Left colon (tissue), 2 donors: ENCODE data around the gene FTCD. TPM values are rescaled to one million over a fixed set of nuclear protein-coding genes. Genes with fewer than 3 reads are reported as not detected.
A peak's percentile ranks its signal among the peaks of the same experiment; 100 is the strongest.
"Not testable (repeated sequence)": the region's sequence is repeated elsewhere in the genome, so short reads cannot be mapped to it uniquely, and the experiment has no call there.

ENCODE experiments used
- ATAC-seq: fragments of 200-7000 bp; cut with Tn5 transposase; one replicate; pipeline ENCODE4 v1.9.1; 2020; ENCODE audit warnings: mild to moderate bottlenecking, moderate library complexity
- DNase-seq, 2 donors: peaks; one replicate each; pipeline ENCODE4 v3.0.0-alpha.2; 2020
- intact Hi-C, 2 donors: fragments of 100-400 bp; cut with DNase I in 1 of 2; cut with micrococcal nuclease in 1 of 2; formaldehyde crosslinking; loops; one replicate each; pipeline versions ENCODE4 v1.11.2 to v1.14.0; 2022; cut with DNase I, micrococcal nuclease
- total RNA-seq, 2 donors: library from RNA; stranded (reverse); fragmentation: NEBNext Ultra II Directional; extraction: Animal tissue kit (Norgen Biotek cat#: 25700); gene quantifications; one replicate each; pipeline ENCODE4 v1.2.1, GENCODE V29; 2021
- donor health status: DM: no; HTN: no; CAD: no.
- donor health status: DM: yes; HTN: yes; CAD: no.

Gene FTCD
- total RNA-seq, 2 donors from 2014 or later: 0.22 to 0.52 TPM

- DNase-seq (peak in 1 of 2 donors; percentile 22), ATAC-seq (no peak)
- intact Hi-C loops: loop anchor here in 1 of 2 donors (10.0 kb wide), 1 partner anchor 79 kb away; the partner anchor contains the start of gene LSS
Observed at GRCh38 chr21:46145840-46146691, 9.3 kb downstream of the FTCD start.

GRCh38 chr21:46145159-46145839, 10.1 kb downstream of the FTCD start:
- ATAC-seq: no peak
- DNase-seq: no peak
- intact Hi-C loops: loop anchor here in 1 of 2 donors (10.0 kb wide), 1 partner anchor 80 kb away; the partner anchor contains the start of gene LSS

GRCh38 chr21:46144464-46145070, 10.8 kb downstream of the FTCD start:
- ATAC-seq (no peak), DNase-seq (no peak)
- intact Hi-C loops: loop anchor here in 1 of 2 donors (10.0 kb wide), 1 partner anchor 80 kb away; the partner anchor contains the start of gene LSS

GRCh38 chr21:46142582-46143473, 12.6 kb downstream of the FTCD start:
- ATAC-seq (no peak), DNase-seq (no peak)
- intact Hi-C loops: loop anchor here in 1 of 2 donors (10.0 kb wide), 1 partner anchor 82 kb away; the partner anchor contains the start of gene LSS

- no peak for ATAC-seq
- no peak for DNase-seq
- intact Hi-C loops: loop anchor here in 1 of 2 donors (10.0 kb wide), 1 partner anchor 83 kb away; the partner anchor contains the start of gene LSS
Observed at GRCh38 chr21:46141767-46142581, 13.4 kb downstream of the FTCD start.

- ATAC-seq, DNase-seq: not testable (repeated sequence)
- intact Hi-C loops: loop anchor here in 1 of 2 donors (10.0 kb wide), 1 partner anchor 84 kb away; the partner anchor contains the start of gene LSS
Observed at GRCh38 chr21:46140352-46141003, 14.9 kb downstream of the FTCD start.

GRCh38 chr21:46139686-46140085, 15.7 kb downstream of the FTCD start:
- no peak for ATAC-seq
- DNase-seq: no peak
- intact Hi-C loops: loop anchor here in 1 of 2 donors (10.0 kb wide), 1 partner anchor 85 kb away; the partner anchor contains the start of gene LSS

GRCh38 chr21:46138383-46138970, 16.9 kb downstream of the FTCD start:
- no peak for ATAC-seq

GRCh38 chr21:46137908-46138307, 17.5 kb downstream of the FTCD start:
- intact Hi-C loops: no loop called here
- DNase-seq (no peak), ATAC-seq (no peak)

More at GRCh38 chr21:46138383-46138970, 16.9 kb downstream of the FTCD start:
- DNase-seq: no peak
- intact Hi-C loops: no loop called here

- ATAC-seq: no peak
- DNase-seq: no peak
- intact Hi-C loops: no loop called here
Observed at GRCh38 chr21:46136739-46137349, 18.5 kb downstream of the FTCD start.

- ATAC-seq: no peak
- intact Hi-C loops: no loop called here
Observed at GRCh38 chr21:46135782-46136395, 19.5 kb downstream of the FTCD start.

GRCh38 chr21:46131838-46132651, 23.3 kb downstream of the FTCD start:
- no peak for DNase-seq
- no peak for ATAC-seq
- intact Hi-C loops: no loop called here

More at GRCh38 chr21:46135782-46136395, 19.5 kb downstream of the FTCD start:
- DNase-seq: no peak

GRCh38 chr21:46131588-46131837, 23.9 kb downstream of the FTCD start:
- intact Hi-C loops: no loop called here
- ATAC-seq: no peak
- no peak for DNase-seq

GRCh38 chr21:46130831-46131587, 24.4 kb downstream of the FTCD start:
- intact Hi-C loops: no loop called here
- DNase-seq (no peak), ATAC-seq (no peak)
